B cell (primary cell): ENCODE measurements around the gene SLC6A2. TPM values are rescaled to one million over a fixed set of nuclear protein-coding genes. Genes with fewer than 3 reads are reported as not detected.
"Not testable (repeated sequence)": the region's sequence is repeated elsewhere in the genome, so short reads cannot be mapped to it uniquely, and the experiment has no call there.

Experiments
- ATAC-seq: fragments of 200-7000 bp; cut with Tn5 transposase; one replicate; pipeline ENCODE4 v1.10.0; 2021; ENCODE audit warnings: low read depth, mild to moderate bottlenecking, moderate number of reproducible peaks, moderate library complexity
- CTCF ChIA-PET: fragments of 350-600 bp; sonication (Branson Sonifier 250); formaldehyde crosslinking; loops from one replicate; lab custom pipeline; 2021; ENCODE audit warnings: antibody characterized with exemption, inconsistent platforms; lab: Charles Lee
- POLR2A ChIA-PET: fragments of 350-600 bp; sonication (Branson Sonifier 250); formaldehyde crosslinking; loops from one replicate; lab custom pipeline; 2021; ENCODE audit warnings: antibody characterized with exemption; lab: Charles Lee
- DNase-seq: peaks from one replicate; pipeline ENCODE4 v3.0.0; 2013
- H2AFZ ChIP-seq: 2 replicates; pipeline ENCODE4 v1.6.1; 2012; ENCODE audit warnings: mild to moderate bottlenecking, low read depth, low read length; ENCODE audit not compliant: insufficient read depth, poor library complexity, severe bottlenecking
- H3K27ac ChIP-seq, 2 donors: 1 replicate in 1 of 2; 2 replicates in 1 of 2; pipeline ENCODE4 v1.5.1; 2012 to 2013; ENCODE audit warnings: low read length in 2 of 2, mild to moderate bottlenecking in 2 of 2, moderate library complexity in 1 of 2
- H3K27me3 ChIP-seq, 4 experiments: fragments of 200-600 bp in 1 of 4; sonication (generic) in 1 of 4; replicated peaks in 1 of 4; 1 replicate in 2 of 4; 2 replicates in 2 of 4; pipeline versions ENCODE4 v1.6.1 to v1.7.0; 2013 to 2016; ENCODE audit warnings: low read length in 3 of 4, mild to moderate bottlenecking in 2 of 4, mixed read lengths in 1 of 4, moderate library complexity in 1 of 4; ENCODE audit not compliant: insufficient read depth in 4 of 4, control insufficient read depth in 3 of 4; ENCODE audit errors: control extremely low read depth in 1 of 4
- H3K36me3 ChIP-seq, 2 experiments: replicated peaks in 1 of 2; 1 replicate in 1 of 2; 2 replicates in 1 of 2; pipeline versions ENCODE4 v1.6.1 to v1.7.1; 2013; ENCODE audit warnings: low read length in 1 of 2; ENCODE audit not compliant: insufficient read depth in 2 of 2, control insufficient read depth in 1 of 2; ENCODE audit errors: control extremely low read depth in 1 of 2, extremely low read depth in 1 of 2
- H3K4me1 ChIP-seq, 2 donors: fragments of 200-600 bp in 1 of 2; sonication (generic) in 1 of 2; 1 replicate in 1 of 2; 2 replicates in 1 of 2; pipeline versions ENCODE4 v1.5.1 to v1.6.1; 2013 to 2017; ENCODE audit warnings: low read length in 2 of 2; ENCODE audit not compliant: control insufficient read depth in 2 of 2, insufficient read depth in 2 of 2
- H3K4me2 ChIP-seq: replicated peaks from 2 replicates; pipeline ENCODE3; 2012; ENCODE audit warnings: mild to moderate bottlenecking, low read depth, low read length; ENCODE audit not compliant: poor library complexity, severe bottlenecking
- H3K4me3 ChIP-seq, 5 experiments: fragments of 200-600 bp in 1 of 5; sonication (generic) in 1 of 5; 1 replicate in 3 of 5; 2 replicates in 2 of 5; pipeline versions ENCODE4 v1.5.1 to v1.7.0; 2011 to 2016; ENCODE audit warnings: low read length in 4 of 5, mild to moderate bottlenecking in 4 of 5, low read depth in 2 of 5, control low read depth in 1 of 5, moderate library complexity in 1 of 5; ENCODE audit not compliant: insufficient read depth in 1 of 5; ENCODE audit errors: control extremely low read depth in 1 of 5, extremely low read depth in 1 of 5
- H3K79me2 ChIP-seq: fragments of 200-600 bp; sonication (generic); one replicate; pipeline ENCODE4 v1.6.0; 2016; ENCODE audit warnings: low read length; ENCODE audit not compliant: control insufficient read depth, insufficient read depth
- H3K9ac ChIP-seq: fragments of 200-600 bp; sonication (generic); 2 replicates; pipeline ENCODE4 v1.6.1; 2017; ENCODE audit warnings: mild to moderate bottlenecking, low read length, moderate library complexity
- H3K9me3 ChIP-seq, 3 donors: one replicate each; pipeline versions ENCODE4 v1.6.1 to v1.7.1; 2013; ENCODE audit warnings: low read length in 2 of 3; ENCODE audit not compliant: control insufficient read depth in 2 of 3, insufficient read depth in 1 of 3; ENCODE audit errors: control extremely low read depth in 1 of 3
- H4K20me1 ChIP-seq: 2 replicates; pipeline ENCODE4 v1.6.0; 2012; ENCODE audit warnings: mild to moderate bottlenecking, low read length; ENCODE audit not compliant: insufficient read depth, control insufficient read depth, poor library complexity, severe bottlenecking
- H3K27ac Mint-ChIP-seq: one replicate; pipeline ENCODE4 v1.8.0; 2021; ENCODE audit warnings: mixed read lengths
- H3K27me3 Mint-ChIP-seq: one replicate; pipeline ENCODE4 v1.8.0; 2021; ENCODE audit warnings: mixed read lengths
- H3K4me1 Mint-ChIP-seq: one replicate; pipeline ENCODE4 v1.8.0; 2021; ENCODE audit warnings: mixed read lengths
- H3K4me3 Mint-ChIP-seq: one replicate; pipeline ENCODE4 v1.8.0; 2021; ENCODE audit warnings: mixed read lengths
- H3K9me3 Mint-ChIP-seq: one replicate; pipeline ENCODE4 v1.8.0; 2022; ENCODE audit warnings: mixed read lengths; ENCODE audit not compliant: insufficient read depth
- EZH2 ChIP-seq: IDR thresholded peaks from 2 replicates; pipeline ENCODE4 v1.6.1; 2012; ENCODE audit warnings: borderline replicate concordance, low read depth, mild to moderate bottlenecking, moderate library complexity, low read length; ENCODE audit not compliant: insufficient read depth, poor library complexity, severe bottlenecking
- WGBS: methylation state at CpG from one replicate; pipeline ENCODE4 v1.1.5; 2013; ENCODE audit warnings: missing lambda C conversion rate; ENCODE audit not compliant: insufficient coverage; 5-methylcytosine and 5-hydroxymethylcytosine counted together
- intact Hi-C: fragments of 100-400 bp; cut with micrococcal nuclease; formaldehyde crosslinking; loops from one replicate; pipeline ENCODE4 v1.10.0; 2022
- polyA plus RNA-seq: library from polyadenylated mRNA; depleted of rRNA; stranded (reverse); fragments of >200 nt; gene quantifications from 2 replicates; pipeline ENCODE4 v1.2.3, GENCODE V29; 2012
- total RNA-seq, 2 donors: library from RNA; stranded (reverse); fragments of 120-200 nt in 1 of 2; gene quantifications; 1 replicate in 1 of 2; 2 replicates in 1 of 2; pipeline versions ENCODE4 v1.2.3 to v1.2.4, GENCODE V29; 2013 to 2022
- TF ChIP-seq, protein P1 (sequence below): fragments of 200-600 bp; IDR thresholded peaks from one replicate; pipeline ENCODE4 v1.8.0; 2022; ENCODE audit warnings: antibody characterized with exemption, mild to moderate bottlenecking

SLC6A2 gene
- total and polyA plus RNA-seq, 2 donors (not counting 1 experiment from before 2014, with no cell fraction given) = not detected

DNA sequence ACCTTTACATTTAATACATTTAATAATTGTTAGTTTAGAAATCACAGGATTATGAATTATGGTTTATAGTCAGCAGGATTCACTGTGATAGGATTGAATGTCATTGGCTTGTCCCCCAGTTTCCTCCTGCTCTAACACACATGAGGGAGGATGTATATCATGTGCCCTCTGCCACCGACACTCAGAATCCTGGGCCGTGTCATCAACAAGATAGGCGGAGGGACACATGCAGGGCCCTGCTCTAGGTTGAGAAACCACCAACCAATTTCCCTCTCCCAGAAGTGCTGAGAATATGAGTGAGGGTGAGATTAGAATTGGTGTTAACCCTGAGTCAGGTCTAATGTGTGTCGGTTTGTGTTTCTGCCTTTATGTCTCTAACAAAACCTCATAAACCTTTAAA is 92.0 kb downstream of the SLC6A2 start:
- Histone ChIP-seq H3K4me2 (no peak overlapping the region), H3K9ac (no peak overlapping the region), H3K4me1 (no peaks in the 10 kb centered on the region), H3K27me3 (peaks cover 0 to 4% (median 0%) of the 10 kb centered on the region in 4 experiments), H3K36me3 (no peaks in the 10 kb centered on the region), H3K9me3 (peaks cover 0 to 14% (median 3%) of the 10 kb centered on the region in 3 donors), H4K20me1 (no peaks in the 10 kb centered on the region), H2AFZ (no peak overlapping the region), H3K79me2 (no peaks in the 10 kb centered on the region), H3K4me3 (no peak overlapping the region), H3K27ac (no peak overlapping the region)
- H3K9me3 Mint-ChIP-seq = peaks cover 7% of the 10 kb centered on the region
- WGBS = 100% methylated on average over 1 of the region's 4 CpGs
- DNase-seq = no peak
- peaks cover 7% of the 10 kb centered on the region for H3K4me1 Mint-ChIP-seq
- H3K27me3 Mint-ChIP-seq = peaks cover 21% of the 10 kb centered on the region
- no peak for ATAC-seq
- CTCF ChIA-PET = interaction anchor here (0.7 kb wide), 1 partner anchor 354 kb away, joined by 3 read pairs; no protein-coding TSS in a partner anchor
- H3K27ac Mint-ChIP-seq = no peak overlapping the region
- TF ChIP-seq, protein P1, sequence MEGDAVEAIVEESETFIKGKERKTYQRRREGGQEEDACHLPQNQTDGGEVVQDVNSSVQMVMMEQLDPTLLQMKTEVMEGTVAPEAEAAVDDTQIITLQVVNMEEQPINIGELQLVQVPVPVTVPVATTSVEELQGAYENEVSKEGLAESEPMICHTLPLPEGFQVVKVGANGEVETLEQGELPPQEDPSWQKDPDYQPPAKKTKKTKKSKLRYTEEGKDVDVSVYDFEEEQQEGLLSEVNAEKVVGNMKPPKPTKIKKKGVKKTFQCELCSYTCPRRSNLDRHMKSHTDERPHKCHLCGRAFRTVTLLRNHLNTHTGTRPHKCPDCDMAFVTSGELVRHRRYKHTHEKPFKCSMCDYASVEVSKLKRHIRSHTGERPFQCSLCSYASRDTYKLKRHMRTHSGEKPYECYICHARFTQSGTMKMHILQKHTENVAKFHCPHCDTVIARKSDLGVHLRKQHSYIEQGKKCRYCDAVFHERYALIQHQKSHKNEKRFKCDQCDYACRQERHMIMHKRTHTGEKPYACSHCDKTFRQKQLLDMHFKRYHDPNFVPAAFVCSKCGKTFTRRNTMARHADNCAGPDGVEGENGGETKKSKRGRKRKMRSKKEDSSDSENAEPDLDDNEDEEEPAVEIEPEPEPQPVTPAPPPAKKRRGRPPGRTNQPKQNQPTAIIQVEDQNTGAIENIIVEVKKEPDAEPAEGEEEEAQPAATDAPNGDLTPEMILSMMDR = no peak
- TF ChIP-seq EZH2 = no peak
- intact Hi-C loops = no loop called here
- POLR2A ChIA-PET = no interaction called here
- no peak overlapping the region for H3K4me3 Mint-ChIP-seq

DNA sequence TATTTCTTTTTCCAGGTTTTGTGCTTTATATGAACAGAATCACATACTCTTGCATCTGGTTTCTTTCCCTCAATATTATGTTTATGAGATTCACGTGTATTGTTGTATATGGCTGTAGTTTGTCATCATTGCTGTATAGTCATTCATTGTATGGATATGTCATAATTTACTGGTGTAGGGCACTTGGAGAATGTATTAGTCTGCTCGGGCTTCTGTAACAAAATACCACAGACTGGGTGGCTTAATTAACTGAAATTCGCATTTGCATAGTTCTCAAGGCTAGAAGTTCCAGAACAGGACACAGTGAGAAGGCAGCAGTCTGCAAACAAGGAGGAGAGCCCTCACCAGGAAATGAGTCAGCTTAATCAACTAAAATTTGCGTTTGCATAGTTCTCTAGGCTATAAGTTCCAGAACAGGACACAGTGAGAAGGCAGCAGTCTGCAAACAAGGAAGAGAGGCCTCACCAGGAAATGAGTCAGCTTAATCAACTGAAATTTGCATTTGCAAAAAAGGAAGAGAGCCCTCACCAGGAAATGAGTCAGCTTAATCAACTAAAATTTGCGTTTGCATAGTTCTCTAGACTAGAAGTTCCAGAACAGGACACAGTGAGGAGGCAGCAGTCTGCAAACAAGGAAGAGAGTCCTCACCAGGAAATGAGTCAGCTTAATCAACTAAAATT is 96.8 kb downstream of the SLC6A2 start:
- WGBS = 94% methylated on average over 2 of the region's 5 CpGs
- CTCF ChIA-PET, H2AFZ ChIP-seq: not testable (repeated sequence)

DNA sequence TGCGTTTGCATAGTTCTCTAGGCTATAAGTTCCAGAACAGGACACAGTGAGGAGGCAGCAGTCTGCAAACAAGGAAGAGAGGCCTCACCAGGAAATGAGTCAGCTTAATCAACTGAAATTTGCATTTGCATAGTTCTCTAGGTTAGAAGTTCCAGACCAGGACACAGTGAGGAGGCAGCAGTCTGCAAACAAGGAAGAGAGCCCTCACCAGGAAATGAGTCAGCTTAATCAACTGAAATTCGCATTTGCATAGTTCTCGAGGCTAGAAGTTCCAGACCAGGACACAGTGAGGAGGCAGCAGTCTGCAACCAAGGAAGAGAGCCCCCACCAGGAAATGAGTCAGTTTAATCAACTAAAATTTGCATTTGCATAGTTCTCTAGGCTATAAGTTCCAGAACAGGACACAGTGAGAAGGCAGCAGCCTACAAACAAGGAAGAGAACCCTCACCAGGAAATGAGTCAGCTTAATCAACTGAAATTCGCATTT is 97.4 kb downstream of the SLC6A2 start:
- H3K4me1 ChIP-seq, CTCF ChIA-PET, H3K36me3 ChIP-seq, intact Hi-C loops, H4K20me1 ChIP-seq, H3K9me3 Mint-ChIP-seq, H3K4me3 ChIP-seq, POLR2A ChIA-PET, H3K27me3 Mint-ChIP-seq, H3K27me3 ChIP-seq, H3K79me2 ChIP-seq, H3K4me2 ChIP-seq, H3K27ac ChIP-seq, H2AFZ ChIP-seq, ATAC-seq, H3K9ac ChIP-seq, H3K4me3 Mint-ChIP-seq, DNase-seq: not testable (repeated sequence)
- peaks cover 1 to 19% (median 10%) of the 10 kb centered on the region in 3 donors for H3K9me3 ChIP-seq
- peak overlapping the region; percentile 23 for H3K27ac Mint-ChIP-seq
- H3K4me1 Mint-ChIP-seq = peaks cover 17% of the 10 kb centered on the region
- WGBS = 25% methylated on average over 3 of the region's 4 CpGs

More for the DNA sequence above, 96.8 kb downstream of the SLC6A2 start:
- H3K4me3 ChIP-seq, H3K9me3 Mint-ChIP-seq, DNase-seq, ATAC-seq, H3K79me2 ChIP-seq, intact Hi-C loops, H3K4me2 ChIP-seq, H3K27ac Mint-ChIP-seq, H3K4me3 Mint-ChIP-seq, POLR2A ChIA-PET, H3K9ac ChIP-seq, H3K27ac ChIP-seq, H3K27me3 Mint-ChIP-seq, H3K36me3 ChIP-seq, H4K20me1 ChIP-seq, H3K27me3 ChIP-seq, H3K4me1 ChIP-seq: not testable (repeated sequence)
- H3K4me1 Mint-ChIP-seq = peaks cover 17% of the 10 kb centered on the region
- peaks cover 1 to 19% (median 10%) of the 10 kb centered on the region in 3 donors for H3K9me3 ChIP-seq
